Trophoblast cell (in vitro differentiated cells and primary cell): Measurements from ENCODE around the gene NOS2.

Source experiments
- DNase-seq, 2 donors: peaks; one replicate each; pipeline ENCODE4 v3.0.0-alpha.2; 2016
- H2AFZ ChIP-seq: 2 replicates; pipeline ENCODE4 v1.6.1; 2013; ENCODE audit warnings: low read length, moderate library complexity, mild to moderate bottlenecking; ENCODE audit not compliant: insufficient read depth, poor library complexity
- H2AK5ac ChIP-seq: 2 replicates; pipeline ENCODE4 v1.6.1; 2013; ENCODE audit warnings: mild to moderate bottlenecking, low read length
- H2BK120ac ChIP-seq: 2 replicates; pipeline ENCODE4 v1.6.1; 2013; ENCODE audit warnings: low read length, mild to moderate bottlenecking, moderate library complexity; ENCODE audit not compliant: insufficient read depth, poor library complexity
- H2BK12ac ChIP-seq: 2 replicates; pipeline ENCODE4 v1.6.1; 2013; ENCODE audit warnings: mild to moderate bottlenecking, low read length, moderate library complexity
- H2BK5ac ChIP-seq: 2 replicates; pipeline ENCODE4 v1.6.1; 2013; ENCODE audit warnings: low read length, low read depth, moderate library complexity, mild to moderate bottlenecking; ENCODE audit not compliant: poor library complexity
- H3K14ac ChIP-seq: 2 replicates; pipeline ENCODE4 v1.6.1; 2013; ENCODE audit warnings: mild to moderate bottlenecking, low read length
- H3K18ac ChIP-seq: 2 replicates; pipeline ENCODE4 v1.6.1; 2013; ENCODE audit warnings: mild to moderate bottlenecking, low read length
- H3K23ac ChIP-seq: 2 replicates; pipeline ENCODE4 v1.6.1; 2013; ENCODE audit warnings: low read length
- H3K27ac ChIP-seq: 2 replicates; pipeline ENCODE4 v1.5.1; 2013; ENCODE audit warnings: low read depth, mild to moderate bottlenecking, inconsistent platforms, low read length, moderate library complexity
- H3K27me3 ChIP-seq: 2 replicates; pipeline ENCODE4 v1.6.1; 2013; ENCODE audit warnings: inconsistent platforms, mild to moderate bottlenecking, low read length, moderate library complexity; ENCODE audit not compliant: insufficient read depth
- H3K36me3 ChIP-seq, 2 experiments: 1 replicate in 1 of 2; 2 replicates in 1 of 2; pipeline ENCODE4 v1.6.1; 2013; ENCODE audit warnings: low read length in 2 of 2, mild to moderate bottlenecking in 2 of 2, moderate library complexity in 1 of 2; ENCODE audit not compliant: insufficient read depth in 2 of 2, control insufficient read depth in 1 of 2
- H3K4ac ChIP-seq: 2 replicates; pipeline ENCODE4 v1.6.1; 2013; ENCODE audit warnings: low read depth, mild to moderate bottlenecking, low read length, moderate library complexity
- H3K4me1 ChIP-seq, 2 experiments: 1 replicate in 1 of 2; 2 replicates in 1 of 2; pipeline ENCODE4 v1.6.1; 2013; ENCODE audit warnings: low read length in 2 of 2, mild to moderate bottlenecking in 2 of 2, moderate library complexity in 1 of 2; ENCODE audit not compliant: insufficient read depth in 2 of 2, control insufficient read depth in 1 of 2
- H3K4me2 ChIP-seq: 2 replicates; pipeline ENCODE4 v1.6.1; 2013; ENCODE audit warnings: inconsistent platforms, mild to moderate bottlenecking, low read length, moderate library complexity
- H3K4me3 ChIP-seq: 2 replicates; pipeline ENCODE4 v1.5.1; 2013; ENCODE audit warnings: mild to moderate bottlenecking, low read depth, low read length, inconsistent platforms
- H3K79me1 ChIP-seq: one replicate; pipeline ENCODE4 v1.6.1; 2013; ENCODE audit warnings: low read length
- H3K79me2 ChIP-seq: 2 replicates; pipeline ENCODE4 v1.6.1; 2013; ENCODE audit warnings: low read length, mild to moderate bottlenecking; ENCODE audit not compliant: control insufficient read depth, insufficient read depth, poor library complexity
- H3K9ac ChIP-seq: 2 replicates; pipeline ENCODE4 v1.6.1; 2013; ENCODE audit warnings: mild to moderate bottlenecking, low read length
- H3K9me3 ChIP-seq: 2 replicates; pipeline ENCODE4 v1.6.1; 2013; ENCODE audit warnings: low read depth, mild to moderate bottlenecking, control low read depth, inconsistent platforms, low read length; ENCODE audit not compliant: insufficient read depth
- H4K12ac ChIP-seq: 2 replicates; pipeline ENCODE4 v1.6.1; 2013; ENCODE audit warnings: low read depth, mild to moderate bottlenecking, low read length, moderate library complexity
- H4K8ac ChIP-seq: 2 replicates; pipeline ENCODE4 v1.6.1; 2013; ENCODE audit warnings: low read depth, mild to moderate bottlenecking, low read length, moderate library complexity
- H4K91ac ChIP-seq: one replicate; pipeline ENCODE4 v1.6.1; 2013; ENCODE audit warnings: low read depth, mild to moderate bottlenecking, low read length, moderate library complexity
- WGBS: extraction: QIAGEN DNeasy Blood & Tissue Kit; methylation state at CpG from one replicate; pipeline ENCODE4 v1.1.7; 2013; ENCODE audit warnings: missing lambda C conversion rate; ENCODE audit not compliant: insufficient read length, insufficient coverage; ENCODE audit errors: extremely low coverage; 5-methylcytosine and 5-hydroxymethylcytosine counted together

Gene NOS2

GRCh38 chr17:27780092-27780827 lies 20.1 kb downstream of the NOS2 start:
- Histone ChIP-seq H3K4me3 (no peak overlapping the region), H3K9ac (no peak overlapping the region), H4K8ac (no peak overlapping the region), H3K18ac (no peak overlapping the region), H2BK120ac (no peak overlapping the region), H2AK5ac (no peak overlapping the region), H3K27me3 (no peaks in the 10 kb centered on the region), H2BK12ac (no peak overlapping the region), H3K4me1 (no peaks in the 10 kb centered on the region), H2BK5ac (no peak overlapping the region), H3K4ac (no peak overlapping the region), H3K23ac (no peak overlapping the region), H3K14ac (no peak overlapping the region), H4K91ac (no peak overlapping the region), H3K4me2 (no peak overlapping the region), H3K27ac (no peak overlapping the region), H2AFZ (no peak overlapping the region), H3K79me1 (no peaks in the 10 kb centered on the region), H4K12ac (no peak overlapping the region), H3K36me3 (no peaks in the 10 kb centered on the region), H3K9me3 (no peaks in the 10 kb centered on the region), H3K79me2 (no peaks in the 10 kb centered on the region)
- WGBS: no CpG with 5 or more reads among the region's 8 CpGs
- DNase-seq: no peak

- Histone ChIP-seq H3K23ac (no peak overlapping the region), H2BK5ac (no peak overlapping the region), H4K12ac (no peak overlapping the region), H2AFZ (no peak overlapping the region), H3K18ac (no peak overlapping the region), H2AK5ac (no peak overlapping the region), H4K8ac (no peak overlapping the region), H4K91ac (no peak overlapping the region), H3K27me3 (no peaks in the 10 kb centered on the region), H3K36me3 (no peaks in the 10 kb centered on the region), H3K4ac (no peak overlapping the region), H3K14ac (no peak overlapping the region), H3K9me3 (no peaks in the 10 kb centered on the region), H2BK120ac (no peak overlapping the region), H3K4me3 (no peak overlapping the region), H3K4me1 (no peaks in the 10 kb centered on the region), H3K27ac (no peak overlapping the region), H3K9ac (no peak overlapping the region), H2BK12ac (no peak overlapping the region), H3K4me2 (no peak overlapping the region), H3K79me2 (no peaks in the 10 kb centered on the region), H3K79me1 (no peaks in the 10 kb centered on the region)
- no peak for DNase-seq
- WGBS: no CpG with 5 or more reads among the region's 4 CpGs
These were observed 22.1 kb downstream of the NOS2 start for GRCh38 chr17:27778183-27778582.

- Histone ChIP-seq H3K23ac (no peak overlapping the region), H3K79me1 (no peaks in the 10 kb centered on the region)
- WGBS: no CpG with 5 or more reads among the region's 11 CpGs
These were observed 23.3 kb downstream of the NOS2 start for GRCh38 chr17:27776882-27777624.

GRCh38 chr17:27771586-27771985 lies 28.7 kb downstream of the NOS2 start:
- H3K14ac ChIP-seq: no peak overlapping the region
- no peak overlapping the region for H3K27ac ChIP-seq
- no peak overlapping the region for H4K91ac ChIP-seq
- peaks cover 1% of the 10 kb centered on the region for H3K9me3 ChIP-seq
- WGBS: no CpG with 5 or more reads among the region's 9 CpGs
- no peak overlapping the region for H3K4ac ChIP-seq
- H2AK5ac ChIP-seq: no peak overlapping the region
- no peak overlapping the region for H2BK120ac ChIP-seq
- no peaks in the 10 kb centered on the region for H3K79me2 ChIP-seq
- H3K4me1 ChIP-seq: no peaks in the 10 kb centered on the region
- H3K18ac ChIP-seq: no peak overlapping the region
- no peaks in the 10 kb centered on the region for H3K27me3 ChIP-seq
- DNase-seq: no peak
- no peak overlapping the region for H4K8ac ChIP-seq
- no peak overlapping the region for H4K12ac ChIP-seq
- no peak overlapping the region for H2BK12ac ChIP-seq
- H2BK5ac ChIP-seq: no peak overlapping the region
- H2AFZ ChIP-seq: no peak overlapping the region
- no peaks in the 10 kb centered on the region for H3K79me1 ChIP-seq
- no peak overlapping the region for H3K4me2 ChIP-seq
- peaks cover 0 to 3% of the 10 kb centered on the region in 2 experiments for H3K36me3 ChIP-seq
- H3K4me3 ChIP-seq: no peak overlapping the region
- H3K23ac ChIP-seq: no peak overlapping the region
- no peak overlapping the region for H3K9ac ChIP-seq

More at GRCh38 chr17:27776882-27777624, 23.3 kb downstream of the NOS2 start:
- no peak overlapping the region for H3K9ac ChIP-seq
- no peak overlapping the region for H2BK120ac ChIP-seq
- H2BK12ac ChIP-seq: no peak overlapping the region
- H3K14ac ChIP-seq: no peak overlapping the region
- no peak overlapping the region for H2AK5ac ChIP-seq
- H3K4ac ChIP-seq: no peak overlapping the region
- no peaks in the 10 kb centered on the region for H3K9me3 ChIP-seq
- H3K18ac ChIP-seq: no peak overlapping the region
- no peak overlapping the region for H3K4me3 ChIP-seq
- H4K12ac ChIP-seq: no peak overlapping the region
- H3K27ac ChIP-seq: no peak overlapping the region
- no peaks in the 10 kb centered on the region for H3K27me3 ChIP-seq
- no peak overlapping the region for H4K91ac ChIP-seq
- no peak overlapping the region for H2AFZ ChIP-seq
- no peak for DNase-seq
- H3K79me2 ChIP-seq: no peaks in the 10 kb centered on the region
- H4K8ac ChIP-seq: no peak overlapping the region
- H3K4me2 ChIP-seq: no peak overlapping the region
- H3K36me3 ChIP-seq: no peaks in the 10 kb centered on the region
- H2BK5ac ChIP-seq: no peak overlapping the region
- no peaks in the 10 kb centered on the region for H3K4me1 ChIP-seq
